Measurements from ENCODE around the gene TTC16.
"Not testable (repeated sequence)": the region's sequence is repeated elsewhere in the genome, so short reads cannot be mapped to it uniquely, and the experiment has no call there.

Gene TTC16

DNA sequence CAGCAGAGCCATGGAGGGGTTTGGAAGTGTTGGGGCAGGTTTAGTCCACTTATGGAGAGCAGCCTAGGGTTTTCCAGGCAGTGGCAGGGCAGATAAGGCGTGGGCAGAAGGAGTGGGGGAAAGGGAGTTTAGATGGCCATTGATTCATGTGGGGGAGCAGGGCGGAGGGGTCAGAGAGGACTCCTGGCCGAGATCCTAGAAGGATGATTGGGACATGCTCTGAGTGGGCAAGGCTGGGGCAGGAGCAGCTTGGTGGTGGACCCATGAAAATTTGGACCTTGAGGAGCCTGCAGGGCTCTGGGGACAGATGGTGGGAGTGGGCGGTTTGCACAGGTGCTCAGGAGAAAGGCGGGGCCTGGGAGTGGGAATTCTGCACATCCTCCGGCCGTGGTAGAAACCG, 37.3 kb downstream of the TTC16 start:
- CTCF ChIA-PET = interaction anchor here (1.1 kb wide), 1 partner anchor 19 kb away, joined by 3 read pairs; the partner anchor contains the start of gene TOR2A

DNA sequence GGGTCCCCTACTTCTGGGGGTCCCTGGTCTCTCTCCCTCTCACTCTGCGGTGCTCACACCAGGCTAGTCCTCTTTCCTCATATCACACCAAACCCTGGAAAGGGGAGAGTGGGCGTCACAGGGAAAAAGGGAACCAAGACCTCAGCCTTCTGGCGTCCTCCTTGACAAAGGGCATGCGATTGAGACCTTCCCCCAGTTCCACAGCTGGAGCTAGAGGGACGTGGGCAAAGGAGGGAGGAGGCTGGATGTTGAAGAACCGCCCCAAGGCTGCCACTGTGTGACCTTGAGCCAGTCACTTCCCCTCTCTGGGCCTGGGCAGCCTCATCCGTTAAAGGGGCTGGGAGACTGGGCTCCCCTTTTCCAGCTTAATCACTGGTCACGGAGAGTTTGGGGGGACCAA, 37.7 kb downstream of the TTC16 start:
- ChIA-PET POLR2A (no interaction called here), CTCF (interaction anchor here (1.1 kb wide), 1 partner anchor 19 kb away, joined by 3 read pairs; the partner anchor contains the start of gene TOR2A)
- H3K4me3 ChIP-seq (ENCODE audit: low read depth, low read length) = no peak overlapping the region
- no peak for DNase-seq (ENCODE audit: low read depth, low spot score)
- TF ChIP-seq, protein P1, sequence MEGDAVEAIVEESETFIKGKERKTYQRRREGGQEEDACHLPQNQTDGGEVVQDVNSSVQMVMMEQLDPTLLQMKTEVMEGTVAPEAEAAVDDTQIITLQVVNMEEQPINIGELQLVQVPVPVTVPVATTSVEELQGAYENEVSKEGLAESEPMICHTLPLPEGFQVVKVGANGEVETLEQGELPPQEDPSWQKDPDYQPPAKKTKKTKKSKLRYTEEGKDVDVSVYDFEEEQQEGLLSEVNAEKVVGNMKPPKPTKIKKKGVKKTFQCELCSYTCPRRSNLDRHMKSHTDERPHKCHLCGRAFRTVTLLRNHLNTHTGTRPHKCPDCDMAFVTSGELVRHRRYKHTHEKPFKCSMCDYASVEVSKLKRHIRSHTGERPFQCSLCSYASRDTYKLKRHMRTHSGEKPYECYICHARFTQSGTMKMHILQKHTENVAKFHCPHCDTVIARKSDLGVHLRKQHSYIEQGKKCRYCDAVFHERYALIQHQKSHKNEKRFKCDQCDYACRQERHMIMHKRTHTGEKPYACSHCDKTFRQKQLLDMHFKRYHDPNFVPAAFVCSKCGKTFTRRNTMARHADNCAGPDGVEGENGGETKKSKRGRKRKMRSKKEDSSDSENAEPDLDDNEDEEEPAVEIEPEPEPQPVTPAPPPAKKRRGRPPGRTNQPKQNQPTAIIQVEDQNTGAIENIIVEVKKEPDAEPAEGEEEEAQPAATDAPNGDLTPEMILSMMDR (IDR thresholded peaks at IDR 0.05; ENCODE audit: insufficient read depth, low read length, missing control alignments) = no peak

More for the DNA sequence above, 37.3 kb downstream of the TTC16 start:
- H3K4me3 ChIP-seq (ENCODE audit: low read depth, low read length) = no peak overlapping the region
- TF ChIP-seq, protein P1 (IDR thresholded peaks at IDR 0.05; ENCODE audit: insufficient read depth, low read length, missing control alignments) = no peak
- POLR2A ChIA-PET = no interaction called here
- no peak for DNase-seq (ENCODE audit: low read depth, low spot score)

GRCh38 chr9:127754099-127755060, 38.5 kb downstream of the TTC16 start:
- no peak overlapping the region for H3K4me3 ChIP-seq (ENCODE audit: low read depth, low read length)
- no peak for DNase-seq (ENCODE audit: low read depth, low spot score)
- ChIA-PET CTCF (interaction anchor here (1.0 to 1.2 kb wide), 3 partner anchors 13 to 20 kb away, joined by 3 read pairs; partner anchors contain the start of gene TOR2A), POLR2A (no interaction called here)
- TF ChIP-seq, protein P1 (IDR thresholded peaks at IDR 0.05; ENCODE audit: insufficient read depth, low read length, missing control alignments) = no peak

DNA sequence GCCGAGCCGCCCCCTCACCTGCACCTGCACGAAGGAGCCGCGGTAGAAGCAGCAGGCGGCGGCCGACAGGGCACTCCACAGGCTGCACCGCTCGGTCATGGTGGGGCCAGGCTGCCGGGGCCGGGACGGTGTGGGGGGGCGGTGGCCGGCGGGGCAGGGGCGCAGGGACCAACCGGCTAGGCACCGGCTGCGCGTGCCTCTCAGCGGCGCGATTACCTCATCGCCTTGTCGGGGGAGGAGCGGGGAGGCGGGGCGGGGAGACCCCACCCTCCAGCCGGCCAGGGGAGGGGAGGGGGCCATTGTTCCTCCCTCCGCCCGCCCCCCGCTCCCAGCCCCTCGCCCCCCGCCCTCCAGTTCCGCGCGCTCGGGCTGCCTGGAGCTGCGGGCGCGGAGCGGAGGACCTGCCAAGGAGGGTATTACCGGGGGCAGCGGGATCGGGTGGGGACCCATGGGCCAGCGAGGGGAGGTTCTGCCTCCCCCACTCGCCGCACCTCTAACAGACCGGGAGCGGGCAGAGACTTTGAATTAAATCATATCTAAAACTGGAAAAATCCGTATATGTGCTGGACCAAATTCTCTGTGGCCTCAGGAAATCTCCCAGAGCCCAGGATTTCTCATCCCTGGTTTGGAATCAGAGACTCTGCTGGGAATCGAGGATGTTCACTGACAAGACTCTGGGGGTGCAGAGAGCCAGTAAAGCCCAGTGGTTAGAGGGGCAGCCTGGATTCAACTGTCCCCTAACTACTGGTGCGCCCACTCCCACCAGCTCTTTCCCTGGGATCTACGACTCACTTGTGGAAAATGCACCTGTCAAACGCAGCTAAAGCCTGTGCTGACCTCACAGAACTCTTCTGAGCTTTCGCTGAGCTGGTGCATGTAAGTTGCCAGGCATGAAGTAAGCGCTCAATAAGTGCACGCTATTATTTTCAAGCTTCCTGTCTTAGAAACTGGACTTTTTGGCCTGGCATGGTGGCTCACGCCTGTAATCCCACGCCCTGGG, 39.5 kb downstream of the TTC16 start:
- ChIA-PET POLR2A (no interaction called here), CTCF (interaction anchor here (1.0 to 1.4 kb wide), 3 partner anchors 12 to 21 kb away, joined by 3 to 4 read pairs (median 3); partner anchors contain the start of gene TOR2A)
- TF ChIP-seq, protein P1 (IDR thresholded peaks at IDR 0.05; ENCODE audit: insufficient read depth, low read length, missing control alignments) = no peak
- DNase-seq (ENCODE audit: low read depth, low spot score) = no peak
- H3K4me3 ChIP-seq (ENCODE audit: low read depth, low read length) = no peak overlapping the region

GRCh38 chr9:127756233-127756632, 40.4 kb downstream of the TTC16 start:
- CTCF ChIA-PET = interaction anchor here (1.4 kb wide), 1 partner anchor 21 kb away, joined by 4 read pairs; the partner anchor contains the start of gene TOR2A
- H3K4me3 ChIP-seq (ENCODE audit: low read depth, low read length) = no peak overlapping the region
- TF ChIP-seq, protein P1 (IDR thresholded peaks at IDR 0.05; ENCODE audit: insufficient read depth, low read length, missing control alignments) = no peak
- POLR2A ChIA-PET = no interaction called here
- no peak for DNase-seq (ENCODE audit: low read depth, low spot score)

GRCh38 chr9:127756776-127757175, 40.9 kb downstream of the TTC16 start:
- H3K4me3 ChIP-seq (ENCODE audit: low read depth, low read length); POLR2A ChIA-PET; DNase-seq (ENCODE audit: low read depth, low spot score): not testable (repeated sequence)
- CTCF ChIA-PET = interaction anchor here (0.8 to 1.4 kb wide), 2 partner anchors 22 to 115 kb away, joined by 4 to 5 read pairs; partner anchors contain the start of gene TOR2A

Data from AG04449 (cell line).